NT2/D1 (cell line): Measurements from ENCODE around the gene RBMS1.
"Not testable (repeated sequence)": the region's sequence is repeated elsewhere in the genome, so short reads cannot be mapped to it uniquely, and the experiment has no call there.

Source experiments
- DNase-seq: peaks from one replicate; pipeline ENCODE4 v3.0.0-alpha.2; 2011; ENCODE audit warnings: low read depth, low spot score
- H3K27me3 ChIP-seq: 2 replicates; pipeline ENCODE4 v1.6.0; 2011; ENCODE audit warnings: mild to moderate bottlenecking; ENCODE audit not compliant: insufficient read length, insufficient read depth
- H3K36me3 ChIP-seq: 2 replicates; pipeline ENCODE4 v1.6.1; 2011; ENCODE audit warnings: mild to moderate bottlenecking, low read length, mixed read lengths; ENCODE audit not compliant: insufficient read depth, insufficient read length
- H3K4me1 ChIP-seq: 2 replicates; pipeline ENCODE4 v1.5.1; 2011; ENCODE audit not compliant: insufficient read depth, insufficient read length
- H3K4me3 ChIP-seq: 2 replicates; pipeline ENCODE4 v1.5.1; 2011; ENCODE audit warnings: low read depth; ENCODE audit not compliant: insufficient read length
- H3K9ac ChIP-seq: 2 replicates; pipeline ENCODE4 v1.6.0; 2011; ENCODE audit warnings: low read depth; ENCODE audit not compliant: insufficient read length
- H3K9me3 ChIP-seq: 2 replicates; pipeline ENCODE4 v1.5.1; 2011; ENCODE audit warnings: mild to moderate bottlenecking, low read length; ENCODE audit not compliant: insufficient read depth
- SUZ12 ChIP-seq: IDR thresholded peaks from 2 replicates; pipeline ENCODE4 v1.6.1; 2011; ENCODE audit not compliant: insufficient read length, insufficient read depth; ENCODE audit errors: extremely low read depth
- YY1 ChIP-seq: IDR thresholded peaks from 2 replicates; pipeline ENCODE4 v1.6.1; 2011; ENCODE audit not compliant: insufficient read length, insufficient read depth
- ZNF274 ChIP-seq: IDR thresholded peaks from 2 replicates; pipeline ENCODE4 v1.6.1; 2011; ENCODE audit warnings: mild to moderate bottlenecking, low read depth, low read length

The RBMS1 gene

GRCh38 chr2:160425434-160426151, 68.0 kb downstream of the RBMS1 start:
- H3K9me3 ChIP-seq: peaks cover 12% of the 10 kb centered on the region
- H3K4me3 ChIP-seq: no peak overlapping the region
- H3K27me3 ChIP-seq: no peaks in the 10 kb centered on the region
- TF ChIP-seq YY1: no peak
- TF ChIP-seq SUZ12: no peak
- peaks cover 5% of the 10 kb centered on the region for H3K36me3 ChIP-seq
- H3K4me1 ChIP-seq: no peaks in the 10 kb centered on the region
- no peak overlapping the region for H3K9ac ChIP-seq
- no peak for DNase-seq

GRCh38 chr2:160423126-160423525, 70.5 kb downstream of the RBMS1 start:
- H3K9me3 ChIP-seq: no peaks in the 10 kb centered on the region
- TF ChIP-seq SUZ12 (no peak), ZNF274 (no peak), YY1 (no peak)
- H3K36me3 ChIP-seq: peaks cover 3% of the 10 kb centered on the region
- H3K9ac ChIP-seq: no peak overlapping the region
- H3K4me1 ChIP-seq: no peaks in the 10 kb centered on the region
- no peak for DNase-seq
- H3K27me3 ChIP-seq: no peaks in the 10 kb centered on the region
- H3K4me3 ChIP-seq: no peak overlapping the region

- H3K9ac ChIP-seq, H3K27me3 ChIP-seq, H3K4me3 ChIP-seq, H3K9me3 ChIP-seq, H3K36me3 ChIP-seq, H3K4me1 ChIP-seq, DNase-seq: not testable (repeated sequence)
These were observed 71.7 kb downstream of the RBMS1 start for GRCh38 chr2:160421646-160422501.

GRCh38 chr2:160420711-160421110, 72.9 kb downstream of the RBMS1 start:
- H3K4me1 ChIP-seq: no peaks in the 10 kb centered on the region
- no peak overlapping the region for H3K9ac ChIP-seq
- H3K27me3 ChIP-seq: no peaks in the 10 kb centered on the region
- TF ChIP-seq YY1: no peak
- TF ChIP-seq SUZ12: no peak
- no peak for TF ChIP-seq ZNF274
- H3K4me3 ChIP-seq: no peak overlapping the region
- H3K36me3 ChIP-seq: peaks cover 3% of the 10 kb centered on the region
- DNase-seq: no peak
- H3K9me3 ChIP-seq: no peaks in the 10 kb centered on the region

- Histone ChIP-seq H3K36me3 (peaks cover 3% of the 10 kb centered on the region), H3K4me1 (no peaks in the 10 kb centered on the region), H3K4me3 (no peak overlapping the region), H3K9me3 (no peaks in the 10 kb centered on the region), H3K27me3 (no peaks in the 10 kb centered on the region), H3K9ac (no peak overlapping the region)
- TF ChIP-seq ZNF274 (no peak), YY1 (no peak), SUZ12 (no peak)
- DNase-seq: no peak
These were observed 73.7 kb downstream of the RBMS1 start for GRCh38 chr2:160419776-160420505.

- no peak for DNase-seq
- Histone ChIP-seq H3K4me1 (no peaks in the 10 kb centered on the region), H3K36me3 (peaks cover 3% of the 10 kb centered on the region), H3K9ac (no peak overlapping the region), H3K27me3 (no peaks in the 10 kb centered on the region), H3K9me3 (no peaks in the 10 kb centered on the region), H3K4me3 (no peak overlapping the region)
- TF ChIP-seq ZNF274 (no peak), SUZ12 (no peak), YY1 (no peak)
These were observed 74.8 kb downstream of the RBMS1 start for GRCh38 chr2:160418853-160419252.

DNA sequence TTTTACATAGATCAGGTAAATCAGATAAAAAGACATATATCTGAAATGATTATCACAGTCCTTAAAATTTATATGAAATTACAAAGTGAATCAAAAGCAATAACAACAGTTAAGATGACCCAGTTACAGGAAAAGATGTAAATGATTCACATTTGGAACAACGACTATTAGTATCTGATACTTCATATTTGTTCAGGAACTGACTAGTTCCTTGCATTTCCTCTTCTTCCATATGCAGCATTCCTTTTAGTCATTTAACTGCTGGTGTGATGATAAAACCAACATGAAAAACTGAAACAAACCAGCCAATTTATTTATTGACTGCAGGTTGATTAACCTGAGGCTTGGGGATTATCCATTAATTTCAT, 75.2 kb downstream of the RBMS1 start:
- DNase-seq: no peak
- no peaks in the 10 kb centered on the region for H3K4me1 ChIP-seq
- H3K9me3 ChIP-seq: no peaks in the 10 kb centered on the region
- H3K36me3 ChIP-seq: peaks cover 3% of the 10 kb centered on the region
- TF ChIP-seq SUZ12 (no peak), ZNF274 (no peak), YY1 (no peak)
- H3K4me3 ChIP-seq: no peak overlapping the region
- no peak overlapping the region for H3K9ac ChIP-seq
- H3K27me3 ChIP-seq: no peaks in the 10 kb centered on the region
